Measurements from ENCODE around the gene SNAP25. TPM values are rescaled to one million over a fixed set of nuclear protein-coding genes. Genes with fewer than 3 reads are reported as not detected.

The SNAP25 gene
- total RNA-seq, 3 donors from 2014 or later: 0.80 to 10.5 (median 1.1) TPM

DNA sequence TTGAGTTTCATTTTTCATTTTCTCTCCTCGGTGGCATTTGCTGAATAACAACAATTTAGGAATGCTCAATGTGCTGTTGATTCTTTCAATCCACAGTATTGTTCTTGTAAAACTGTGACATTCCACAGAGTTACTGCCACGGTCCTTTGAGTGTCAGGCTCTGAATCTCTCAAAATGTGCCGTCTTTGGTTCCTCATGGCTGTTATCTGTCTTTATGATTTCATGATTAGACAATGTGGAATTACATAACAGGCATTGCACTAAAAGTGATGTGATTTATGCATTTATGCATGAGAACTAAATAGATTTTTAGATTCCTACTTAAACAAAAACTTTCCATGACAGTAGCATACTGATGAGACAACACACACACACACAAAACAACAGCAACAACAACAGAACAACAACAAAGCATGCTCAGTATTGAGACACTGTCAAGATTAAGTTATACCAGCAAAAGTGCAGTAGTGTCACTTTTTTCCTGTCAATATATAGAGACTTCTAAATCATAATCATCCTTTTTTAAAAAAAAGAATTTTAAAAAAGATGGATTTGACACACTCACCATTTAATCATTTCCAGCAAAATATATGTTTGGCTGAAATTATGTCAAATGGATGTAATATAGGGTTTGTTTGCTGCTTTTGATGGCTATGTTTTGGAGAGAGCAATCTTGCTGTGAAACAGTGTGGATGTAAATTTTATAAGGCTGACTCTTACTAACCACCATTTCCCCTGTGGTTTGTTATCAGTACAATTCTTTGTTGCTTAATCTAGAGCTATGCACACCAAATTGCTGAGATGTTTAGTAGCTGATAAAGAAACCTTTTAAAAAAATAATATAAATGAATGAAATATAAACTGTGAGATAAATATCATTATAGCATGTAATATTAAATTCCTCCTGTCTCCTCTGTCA, 88.1 kb downstream of the SNAP25 start:
- TF ChIP-seq, protein P1, sequence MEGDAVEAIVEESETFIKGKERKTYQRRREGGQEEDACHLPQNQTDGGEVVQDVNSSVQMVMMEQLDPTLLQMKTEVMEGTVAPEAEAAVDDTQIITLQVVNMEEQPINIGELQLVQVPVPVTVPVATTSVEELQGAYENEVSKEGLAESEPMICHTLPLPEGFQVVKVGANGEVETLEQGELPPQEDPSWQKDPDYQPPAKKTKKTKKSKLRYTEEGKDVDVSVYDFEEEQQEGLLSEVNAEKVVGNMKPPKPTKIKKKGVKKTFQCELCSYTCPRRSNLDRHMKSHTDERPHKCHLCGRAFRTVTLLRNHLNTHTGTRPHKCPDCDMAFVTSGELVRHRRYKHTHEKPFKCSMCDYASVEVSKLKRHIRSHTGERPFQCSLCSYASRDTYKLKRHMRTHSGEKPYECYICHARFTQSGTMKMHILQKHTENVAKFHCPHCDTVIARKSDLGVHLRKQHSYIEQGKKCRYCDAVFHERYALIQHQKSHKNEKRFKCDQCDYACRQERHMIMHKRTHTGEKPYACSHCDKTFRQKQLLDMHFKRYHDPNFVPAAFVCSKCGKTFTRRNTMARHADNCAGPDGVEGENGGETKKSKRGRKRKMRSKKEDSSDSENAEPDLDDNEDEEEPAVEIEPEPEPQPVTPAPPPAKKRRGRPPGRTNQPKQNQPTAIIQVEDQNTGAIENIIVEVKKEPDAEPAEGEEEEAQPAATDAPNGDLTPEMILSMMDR (IDR thresholded peaks at IDR 0.05): no peak
- H3K9me3 ChIP-seq: no peaks in the 10 kb centered on the region
- H3K4me1 ChIP-seq (ENCODE audit: low read depth): no peaks in the 10 kb centered on the region
- no peak for ATAC-seq
- no peak for DNase-seq
- intact Hi-C loops (cut with DNase I, micrococcal nuclease): no loop called here
- H3K36me3 ChIP-seq (ENCODE audit: low read depth): no peaks in the 10 kb centered on the region
- H3K4me3 ChIP-seq: no peak overlapping the region

DNA sequence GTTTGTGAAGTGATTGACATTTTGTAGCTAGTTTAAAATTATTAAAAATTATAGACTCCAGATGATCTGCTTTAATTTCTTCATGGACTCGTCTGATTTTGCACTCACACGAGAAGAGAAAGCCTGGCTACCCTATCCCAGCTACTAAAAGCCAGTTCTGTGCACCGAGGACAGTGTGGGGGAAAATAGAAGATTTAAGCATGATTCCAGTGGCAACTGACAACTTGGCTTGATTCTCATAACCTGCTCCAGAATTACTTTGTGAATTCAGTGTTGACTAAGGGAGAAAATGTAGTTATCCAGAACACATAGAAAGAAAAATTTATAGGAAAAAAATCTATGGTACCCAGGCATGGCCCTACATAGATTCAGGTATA, 88.7 kb downstream of the SNAP25 start:
- DNase-seq: no peak
- intact Hi-C loops (cut with DNase I, micrococcal nuclease): no loop called here
- ATAC-seq: no peak
- Histone ChIP-seq H3K36me3 (ENCODE audit: low read depth) (no peaks in the 10 kb centered on the region), H3K9me3 (no peaks in the 10 kb centered on the region), H3K4me1 (ENCODE audit: low read depth) (no peaks in the 10 kb centered on the region), H3K4me3 (no peak overlapping the region)
- TF ChIP-seq, protein P1 (IDR thresholded peaks at IDR 0.05): no peak

DNA sequence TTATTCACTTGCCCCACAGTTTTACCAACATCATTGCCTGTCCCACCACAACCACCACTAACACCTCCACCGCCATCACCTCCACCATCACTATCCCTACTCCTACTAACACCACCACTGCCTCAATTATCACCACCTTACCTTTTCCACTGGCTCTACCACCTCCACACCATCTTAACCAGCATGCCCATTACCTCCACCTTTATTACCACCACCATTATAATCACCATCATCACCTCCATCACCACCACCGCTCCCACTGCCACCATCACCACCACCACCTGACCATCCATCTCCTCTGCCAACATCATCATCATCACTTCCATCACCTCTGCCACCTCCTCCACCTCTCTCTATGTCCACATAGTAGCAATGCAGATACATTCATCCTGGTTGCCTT, 90.0 kb downstream of the SNAP25 start:
- DNase-seq (no peak), ATAC-seq (no peak)
- Histone ChIP-seq H3K36me3 (ENCODE audit: low read depth) (no peaks in the 10 kb centered on the region), H3K4me3 (no peak overlapping the region), H3K9me3 (no peaks in the 10 kb centered on the region), H3K4me1 (ENCODE audit: low read depth) (no peaks in the 10 kb centered on the region)
- intact Hi-C loops (cut with DNase I, micrococcal nuclease): no loop called here
- TF ChIP-seq, protein P1 (IDR thresholded peaks at IDR 0.05): no peak

DNA sequence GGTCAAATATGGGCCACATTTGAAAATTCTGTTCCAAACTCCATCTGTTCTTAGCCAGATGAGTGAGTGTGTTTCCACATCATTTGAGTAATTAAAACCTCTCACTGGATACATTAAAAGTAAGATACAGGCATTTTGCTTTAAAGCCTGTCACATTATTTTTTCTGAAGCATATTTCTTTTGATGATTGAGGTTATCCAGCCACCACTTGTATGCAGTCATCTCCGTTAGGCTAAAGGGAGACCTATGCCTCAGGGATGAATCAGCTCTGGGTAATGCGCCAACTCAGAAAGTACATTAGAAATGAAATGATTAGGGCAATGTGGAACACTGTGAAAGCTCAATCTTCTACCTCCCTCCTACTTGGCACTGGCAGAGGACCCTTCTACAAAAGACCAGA, 90.7 kb downstream of the SNAP25 start:
- no peaks in the 10 kb centered on the region for H3K9me3 ChIP-seq
- TF ChIP-seq, protein P1 (IDR thresholded peaks at IDR 0.05): no peak
- H3K4me3 ChIP-seq: no peak overlapping the region
- no peak for ATAC-seq
- intact Hi-C loops (cut with DNase I, micrococcal nuclease): no loop called here
- H3K4me1 ChIP-seq (ENCODE audit: low read depth): no peaks in the 10 kb centered on the region
- DNase-seq: no peak
- H3K36me3 ChIP-seq (ENCODE audit: low read depth): no peaks in the 10 kb centered on the region

DNA sequence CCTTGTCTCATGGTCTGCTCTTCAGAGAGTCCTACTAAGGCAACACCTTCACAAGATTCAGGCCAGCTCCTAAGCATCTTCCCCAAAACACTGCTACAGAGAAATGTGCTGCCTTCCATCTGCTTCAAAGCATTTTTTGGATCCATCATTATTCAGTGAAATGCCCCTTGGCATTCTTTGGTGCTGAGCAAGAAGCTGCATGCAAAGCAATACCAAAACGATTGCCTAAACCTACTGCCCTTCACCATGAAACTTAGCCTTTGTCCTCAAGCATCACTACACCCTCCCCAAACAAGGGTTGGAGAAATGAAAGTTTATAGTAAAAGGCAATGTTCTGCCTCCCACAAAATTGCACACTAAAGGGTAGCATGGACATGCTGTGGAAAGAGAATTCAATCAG, 93.5 kb downstream of the SNAP25 start:
- H3K4me1 ChIP-seq (ENCODE audit: low read depth): no peaks in the 10 kb centered on the region
- TF ChIP-seq, protein P1 (IDR thresholded peaks at IDR 0.05): no peak
- DNase-seq (no peak), ATAC-seq (no peak)
- no peaks in the 10 kb centered on the region for H3K36me3 ChIP-seq (ENCODE audit: low read depth)
- intact Hi-C loops (cut with DNase I, micrococcal nuclease): no loop called here
- no peak overlapping the region for H3K4me3 ChIP-seq
- H3K9me3 ChIP-seq: peaks cover 3% of the 10 kb centered on the region
